Activated CD8-positive, alpha-beta T cell treated with anti-CD3 and anti-CD28 coated beads for 36 hours (primary cell): ENCODE results near the gene SPTY2D1. TPM values are rescaled to one million over a fixed set of nuclear protein-coding genes. Genes with fewer than 3 reads are reported as not detected.
"Not testable (repeated sequence)": the region's sequence is repeated elsewhere in the genome, so short reads cannot be mapped to it uniquely, and the experiment has no call there.

Source experiments
- ATAC-seq: fragments of 200-7000 bp; cut with Tn5 transposase; one replicate; pipeline ENCODE4 v1.10.0; 2021; ENCODE audit warnings: mild to moderate bottlenecking, moderate library complexity
- CTCF ChIA-PET: fragments of 350-600 bp; sonication (Branson Sonifier 250); formaldehyde crosslinking; loops from one replicate; lab custom pipeline; 2021; ENCODE audit warnings: antibody characterized with exemption; lab: Charles Lee
- POLR2A ChIA-PET: fragments of 350-600 bp; sonication (Branson Sonifier 250); formaldehyde crosslinking; loops from one replicate; lab custom pipeline; 2021; ENCODE audit warnings: antibody characterized with exemption; lab: Charles Lee
- DNase-seq: peaks from one replicate; pipeline ENCODE4 v3.0.0-alpha.2; 2020
- H3K27ac Mint-ChIP-seq: one replicate; pipeline ENCODE4 v1.8.0; 2021; ENCODE audit warnings: mild to moderate bottlenecking, mixed read lengths
- H3K27me3 Mint-ChIP-seq: one replicate; pipeline ENCODE4 v1.8.0; 2021; ENCODE audit warnings: mixed read lengths
- H3K36me3 Mint-ChIP-seq: one replicate; pipeline ENCODE4 v1.8.0; 2021; ENCODE audit warnings: low read depth, mixed read lengths
- H3K4me1 Mint-ChIP-seq: one replicate; pipeline ENCODE4 v1.8.0; 2021; ENCODE audit warnings: low read depth, mixed read lengths
- H3K4me3 Mint-ChIP-seq: one replicate; pipeline ENCODE4 v1.8.0; 2021; ENCODE audit warnings: mild to moderate bottlenecking, moderate library complexity, mixed read lengths
- H3K9me3 Mint-ChIP-seq: one replicate; pipeline ENCODE4 v1.8.0; 2021; ENCODE audit warnings: mixed read lengths
- CTCF ChIP-seq: fragments of 200-600 bp; IDR thresholded peaks from one replicate; pipeline ENCODE4 v1.8.0; 2022; ENCODE audit warnings: antibody characterized with exemption, mild to moderate bottlenecking
- intact Hi-C: fragments of 100-400 bp; cut with micrococcal nuclease; formaldehyde crosslinking; loops from one replicate; pipeline ENCODE4 v1.10.0; 2022
- total RNA-seq, 2 experiments: library from RNA; stranded (reverse); gene quantifications; one replicate each; pipeline ENCODE4 v1.2.3, GENCODE V29; 2021

SPTY2D1 gene
- total RNA-seq, result 10 to 100 TPM; 21.3 TPM

GRCh38 chr11:18634140-18635032 lies at the start of gene SPTY2D1:
Gene SPTY2D1 (minus strand): TSS chr11:18634342. CDS start chr11:18634257, 85 bp downstream.
- Mint-ChIP-seq H3K9me3 (no peaks in the 10 kb centered on the region), H3K4me1 (peaks cover 21% of the 10 kb centered on the region), H3K27me3 (no peaks in the 10 kb centered on the region), H3K36me3 (peaks cover 5% of the 10 kb centered on the region), H3K4me3 (peak within 1 kb of the TSS; percentile 89), H3K27ac (peak within 1 kb of the TSS; percentile 97)
- peak; percentile 100 for DNase-seq
- no peak for TF ChIP-seq CTCF
- ChIA-PET CTCF (interaction anchor here (0.8 to 4.9 kb wide), 9 partner anchors 17 to 130 kb away, joined by 3 to 22 read pairs (median 7); partner anchors contain the start of gene TSG101), POLR2A (interaction anchor here (0.6 to 4.2 kb wide), 19 partner anchors 10 to 1726 kb away, joined by 3 to 19 read pairs (median 4); partner anchors contain the start of genes HPS5, SAAL1, TSG101 and UEVLD)
- intact Hi-C loops, result loop anchor here (5.0 kb wide), 1 partner anchor 312 kb away; the partner anchor contains the start of genes GTF2H1 and HPS5
- peak; percentile 98 for ATAC-seq

- no peak for TF ChIP-seq CTCF
- H3K4me3 Mint-ChIP-seq, result no peak overlapping the region
- H3K27ac Mint-ChIP-seq, result no peak overlapping the region
- intact Hi-C loops, result no loop called here
- H3K9me3 Mint-ChIP-seq, result no peaks in the 10 kb centered on the region
- ATAC-seq (no peak), DNase-seq (no peak)
- ChIA-PET POLR2A (no interaction called here), CTCF (interaction anchor here (1.0 kb wide), 1 partner anchor 143 kb away, joined by 3 read pairs; no protein-coding TSS in a partner anchor)
- no peaks in the 10 kb centered on the region for H3K36me3 Mint-ChIP-seq
- peaks cover 6% of the 10 kb centered on the region for H3K4me1 Mint-ChIP-seq
- no peaks in the 10 kb centered on the region for H3K27me3 Mint-ChIP-seq
Observed at GRCh38 chr11:18682466-18682865, 48.3 kb upstream of the SPTY2D1 start.

- H3K27me3 Mint-ChIP-seq, H3K9me3 Mint-ChIP-seq, DNase-seq, H3K4me3 Mint-ChIP-seq, intact Hi-C loops, H3K4me1 Mint-ChIP-seq, H3K36me3 Mint-ChIP-seq, ATAC-seq, H3K27ac Mint-ChIP-seq, CTCF ChIA-PET: not testable (repeated sequence)
- POLR2A ChIA-PET, result interaction anchor here (0.7 kb wide), 1 partner anchor 104 kb away, joined by 3 read pairs; no protein-coding TSS in a partner anchor
Observed at GRCh38 chr11:18681949-18682348, 47.8 kb upstream of the SPTY2D1 start.

GRCh38 chr11:18677560-18677959 lies 43.4 kb upstream of the SPTY2D1 start:
- Mint-ChIP-seq H3K36me3 (no peaks in the 10 kb centered on the region), H3K4me1 (peaks cover 18% of the 10 kb centered on the region), H3K27ac (no peak overlapping the region), H3K27me3 (no peaks in the 10 kb centered on the region), H3K4me3 (no peak overlapping the region), H3K9me3 (no peaks in the 10 kb centered on the region)
- DNase-seq (no peak), ATAC-seq (no peak)
- ChIA-PET CTCF (interaction anchor here (0.6 kb wide), 1 partner anchor 433 kb away, joined by 3 read pairs; no protein-coding TSS in a partner anchor), POLR2A (no interaction called here)
- no peak for TF ChIP-seq CTCF
- intact Hi-C loops, result no loop called here

GRCh38 chr11:18676803-18677202 lies 42.7 kb upstream of the SPTY2D1 start:
- H3K27me3 Mint-ChIP-seq, result no peaks in the 10 kb centered on the region
- intact Hi-C loops, result no loop called here
- no peaks in the 10 kb centered on the region for H3K9me3 Mint-ChIP-seq
- no peak for TF ChIP-seq CTCF
- ATAC-seq (no peak), DNase-seq (no peak)
- H3K36me3 Mint-ChIP-seq, result no peaks in the 10 kb centered on the region
- no peak overlapping the region for H3K4me3 Mint-ChIP-seq
- CTCF ChIA-PET, result interaction anchor here (0.6 kb wide), 1 partner anchor 45 kb away, joined by 3 read pairs; no protein-coding TSS in a partner anchor
- no peak overlapping the region for H3K27ac Mint-ChIP-seq
- peaks cover 22% of the 10 kb centered on the region for H3K4me1 Mint-ChIP-seq
- POLR2A ChIA-PET, result no interaction called here

GRCh38 chr11:18672209-18672608 lies 38.1 kb upstream of the SPTY2D1 start:
- H3K27ac Mint-ChIP-seq, result peak overlapping the region; percentile 91
- H3K36me3 Mint-ChIP-seq, intact Hi-C loops, H3K27me3 Mint-ChIP-seq, H3K9me3 Mint-ChIP-seq: not testable (repeated sequence)
- peak overlapping the region; percentile 44 for H3K4me3 Mint-ChIP-seq
- ATAC-seq (peak; percentile 82), DNase-seq (peak; percentile 72)
- CTCF ChIA-PET, result interaction anchor here (0.7 to 1.3 kb wide), 5 partner anchors 20 to 92 kb away, joined by 3 to 4 read pairs (median 3); no protein-coding TSS in a partner anchor
- POLR2A ChIA-PET, result interaction anchor here (0.7 to 1.5 kb wide), 3 partner anchors 36 to 277 kb away, joined by 3 read pairs; partner anchors contain the start of gene LDHA
- H3K4me1 Mint-ChIP-seq, result peaks cover 45% of the 10 kb centered on the region
